Epidermal melanocyte (primary cell): Measurements from ENCODE around the gene PTPRM.
A peak's percentile ranks its signal among the peaks of the same experiment; 100 is the strongest.
"Not testable (repeated sequence)": the region's sequence is repeated elsewhere in the genome, so short reads cannot be mapped to it uniquely, and the experiment has no call there.

Experiments used
- DNase-seq: peaks from one replicate; pipeline ENCODE4 v3.0.0; 2011; ENCODE audit warnings: low spot score; ENCODE audit not compliant: insufficient read length

PTPRM gene

DNA sequence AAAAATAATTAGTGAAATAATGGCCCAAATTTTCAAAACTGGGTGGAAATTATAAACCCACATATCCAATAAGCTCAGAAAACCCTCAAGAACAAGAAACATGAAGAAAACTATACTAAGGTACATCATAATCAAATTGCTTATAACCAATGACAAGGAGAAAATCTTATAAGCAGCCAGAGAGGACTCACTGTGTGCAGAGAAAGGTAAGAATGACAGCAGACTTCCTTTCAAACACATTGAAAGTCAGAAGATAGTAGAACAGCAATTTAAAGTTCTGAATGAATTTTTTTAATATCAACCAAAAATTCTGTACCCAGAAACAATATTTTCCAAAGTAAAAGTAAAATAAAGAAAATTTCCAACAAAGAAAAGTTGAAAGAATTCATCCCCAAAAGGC, 844.4 kb downstream of the PTPRM start:
- DNase-seq: no peak

- no peak for DNase-seq
Observed at GRCh38 chr18:8412117-8412516, 845.0 kb downstream of the PTPRM start.

GRCh38 chr18:8413189-8413588, 846.1 kb downstream of the PTPRM start:
- no peak for DNase-seq

- DNase-seq: no peak
Observed at GRCh38 chr18:8413751-8414150, 846.6 kb downstream of the PTPRM start.

DNA sequence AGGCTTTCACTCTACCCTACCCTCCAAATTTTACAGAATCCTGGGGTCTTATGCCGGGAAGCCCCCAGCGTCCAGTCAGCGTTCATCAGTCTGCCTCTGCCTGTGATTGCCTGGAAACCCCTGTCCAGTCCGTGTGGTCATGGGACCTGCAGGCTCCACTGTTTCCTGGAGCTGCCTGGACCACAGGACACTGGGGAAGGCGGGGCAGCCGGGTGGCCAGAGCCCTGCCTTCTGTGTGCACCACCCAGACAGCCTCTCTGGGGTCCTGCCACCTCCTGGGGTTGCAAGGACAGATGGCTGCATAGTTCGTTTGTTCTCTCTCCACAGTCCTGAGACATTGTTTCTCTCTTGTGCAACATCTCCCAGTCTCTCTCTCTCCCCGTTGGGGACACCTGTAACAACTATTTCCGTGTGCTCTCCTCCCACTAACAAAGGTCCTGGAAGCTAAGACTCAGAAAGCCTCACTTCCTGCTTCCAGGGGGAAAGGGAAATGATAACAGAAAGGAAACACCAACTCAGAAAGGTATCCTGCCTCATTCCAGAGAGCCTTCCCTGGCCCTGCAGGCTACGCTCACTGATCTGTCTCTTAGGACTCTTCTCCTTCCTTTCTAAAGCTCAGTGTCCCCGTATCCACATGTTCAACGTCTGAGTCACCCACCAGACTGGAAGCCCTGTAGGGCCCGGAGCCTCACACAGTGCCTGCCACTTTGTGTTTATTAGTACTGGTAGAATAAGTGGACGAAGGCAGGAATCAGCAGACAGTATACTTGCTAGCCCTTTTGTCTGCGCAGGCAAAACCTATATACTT, 849.3 kb downstream of the PTPRM start:
- DNase-seq: no peak

- no peak for DNase-seq
Observed at GRCh38 chr18:8422391-8422790, 855.3 kb downstream of the PTPRM start.

- no peak for DNase-seq
Observed at GRCh38 chr18:8423051-8423557, 856.0 kb downstream of the PTPRM start.

- no peak for DNase-seq
Observed at GRCh38 chr18:8424481-8424880, 857.4 kb downstream of the PTPRM start.

GRCh38 chr18:8424917-8425725, 858.0 kb downstream of the PTPRM start:
- peak; percentile 56 for DNase-seq

DNA sequence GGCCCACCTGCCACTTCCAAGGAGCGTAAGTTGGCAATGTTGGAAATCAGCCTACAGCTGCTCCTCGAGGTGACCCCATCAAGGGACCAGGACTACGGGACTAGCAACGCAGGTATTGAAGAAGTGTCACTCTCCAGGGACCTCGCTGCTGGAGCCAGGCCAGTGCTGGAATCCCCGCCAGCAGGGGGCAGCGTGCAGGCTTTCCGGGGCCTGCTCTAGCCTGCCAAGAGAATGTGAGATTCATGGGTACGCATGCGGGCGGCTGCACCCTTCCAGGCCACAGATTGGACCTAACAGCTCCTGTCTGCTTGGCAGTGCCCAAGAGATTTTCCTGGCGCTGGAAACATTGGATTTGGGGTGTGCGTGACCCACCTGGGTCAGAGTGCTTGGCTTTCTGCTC, 859.3 kb downstream of the PTPRM start:
- DNase-seq: no peak

DNA sequence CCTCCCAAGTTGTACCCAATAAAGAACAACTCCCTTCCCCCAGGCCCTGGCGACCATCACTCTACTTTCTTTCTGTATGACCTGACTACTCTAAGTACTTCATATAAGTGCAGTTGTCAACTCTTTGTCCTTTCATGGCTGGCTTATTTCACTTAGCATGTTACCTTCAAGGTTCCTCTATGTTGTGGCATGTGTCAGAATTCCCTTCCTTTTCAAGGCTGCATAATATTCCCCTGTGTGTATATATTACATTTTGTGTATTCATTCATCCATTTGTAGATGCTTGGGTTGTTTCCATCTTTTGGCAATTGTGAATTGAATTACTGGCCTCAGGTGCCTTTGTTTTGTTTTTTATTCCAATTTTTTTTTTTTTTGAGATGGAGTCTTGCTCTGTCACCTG, 860.2 kb downstream of the PTPRM start:
- DNase-seq: no peak

DNA sequence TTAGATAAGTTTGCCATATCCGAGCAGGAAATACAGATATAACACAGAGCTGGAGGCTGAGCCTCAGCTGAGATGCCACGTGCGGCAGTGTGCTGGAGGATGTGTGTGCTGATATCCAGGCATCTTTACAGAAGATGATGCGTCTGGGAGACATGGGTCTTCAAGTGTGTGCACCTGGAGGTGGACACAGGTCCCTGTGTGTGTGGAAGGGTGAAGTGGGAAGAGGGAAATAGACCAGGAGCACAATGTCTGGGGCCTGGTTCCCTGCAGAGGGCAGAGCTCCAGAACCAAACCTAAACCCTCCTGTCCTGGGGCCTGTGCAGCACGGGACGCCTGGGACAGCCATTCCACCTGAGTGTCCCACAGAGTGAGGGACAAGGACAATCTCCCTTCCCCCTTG, 861.8 kb downstream of the PTPRM start:
- no peak for DNase-seq

- DNase-seq: no peak
Observed at GRCh38 chr18:8431036-8431435, 863.9 kb downstream of the PTPRM start.

- no peak for DNase-seq
Observed at GRCh38 chr18:8433323-8433722, 866.2 kb downstream of the PTPRM start.

DNA sequence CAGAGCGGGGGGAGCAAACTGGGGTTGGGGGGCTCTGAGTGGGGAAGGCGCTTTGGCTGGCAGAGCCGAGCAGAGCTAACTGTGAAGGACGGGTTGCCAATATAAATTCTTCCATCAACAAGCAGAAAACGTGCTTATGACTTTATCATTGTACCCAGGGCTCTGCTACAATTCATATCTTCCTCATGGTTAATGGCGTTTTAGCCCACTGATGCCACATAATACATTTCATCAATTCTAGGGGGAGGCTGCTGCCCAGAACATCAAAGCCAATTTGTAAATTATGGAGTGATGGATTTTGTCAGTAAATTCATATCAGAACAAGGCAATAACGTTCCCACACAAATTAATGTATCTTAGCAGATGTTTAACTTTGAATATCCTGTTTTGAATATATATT, 866.7 kb downstream of the PTPRM start:
- no peak for DNase-seq

DNA sequence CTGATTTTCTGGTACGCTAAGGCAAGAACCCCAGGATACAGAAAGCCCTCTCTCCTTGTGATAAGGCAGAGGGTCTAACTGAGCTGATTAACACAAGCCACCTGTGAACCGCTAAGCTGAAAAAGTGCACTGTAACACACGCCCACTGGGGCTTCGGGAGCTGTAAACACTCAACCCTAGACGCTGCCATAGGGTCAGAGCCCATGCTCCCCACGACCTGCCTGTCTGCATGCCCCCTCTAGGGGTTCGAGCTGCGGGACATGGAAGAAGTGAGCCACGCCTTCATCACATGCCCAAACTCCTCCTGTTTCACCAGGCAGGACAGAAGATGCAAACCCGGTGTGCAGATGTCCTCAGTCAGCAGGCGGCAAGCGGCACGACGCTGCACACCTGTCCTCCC, 868.3 kb downstream of the PTPRM start:
- DNase-seq: no peak

- no peak for DNase-seq
Observed at GRCh38 chr18:8439055-8439454, 871.9 kb downstream of the PTPRM start.

- DNase-seq: no peak
Observed at GRCh38 chr18:8443505-8443904, 876.4 kb downstream of the PTPRM start.

GRCh38 chr18:8446936-8447335, 879.8 kb downstream of the PTPRM start:
- DNase-seq: not testable (repeated sequence)

DNA sequence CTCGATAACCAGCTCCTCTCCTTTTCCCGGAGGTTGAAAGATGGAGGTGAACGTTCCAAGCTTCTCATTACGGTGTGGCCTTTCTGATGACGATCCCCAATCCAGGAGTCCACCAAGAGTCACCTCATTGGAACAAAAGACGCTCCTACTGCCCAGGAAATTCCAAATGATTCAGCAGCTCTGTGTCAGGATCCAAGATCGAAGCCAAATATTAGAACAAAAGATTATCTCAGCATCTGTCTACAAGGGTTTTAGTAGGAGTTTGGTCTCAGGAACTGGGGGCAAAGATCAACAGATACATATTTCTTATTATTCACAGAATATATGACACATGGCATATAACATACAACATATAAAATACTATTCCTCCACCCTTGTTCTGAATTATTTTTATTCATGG, 881.0 kb downstream of the PTPRM start:
- DNase-seq: no peak

GRCh38 chr18:8450013-8450412, 882.9 kb downstream of the PTPRM start:
- DNase-seq: no peak

- no peak for DNase-seq
Observed at GRCh38 chr18:8450898-8451665, 884.0 kb downstream of the PTPRM start.
